Measurements from ENCODE around the gene FOLR3. TPM values are rescaled to one million over a fixed set of nuclear protein-coding genes. Genes with fewer than 3 reads are reported as not detected.

FOLR3 gene
- total RNA-seq, 1 donor from 2014 or later = not detected

DNA sequence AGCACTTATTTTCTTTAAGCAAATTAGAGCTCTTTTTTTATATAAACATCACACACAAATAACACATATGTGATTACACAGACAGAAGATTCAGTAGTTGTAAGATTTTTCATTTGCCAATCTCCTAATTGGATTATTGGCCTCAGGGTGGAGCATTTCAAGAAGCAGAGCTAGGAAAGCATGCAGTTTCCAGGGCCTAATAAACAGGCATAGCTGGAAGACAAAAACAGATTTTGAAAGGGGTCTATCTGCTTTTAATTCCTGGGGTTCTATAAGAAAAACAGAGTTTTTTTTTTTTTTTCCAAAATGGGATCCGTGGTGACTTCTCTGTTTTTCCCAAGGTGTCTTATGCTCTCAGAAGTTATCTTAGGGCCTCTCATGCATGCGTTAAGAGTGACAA is 7.6 kb upstream of the FOLR3 start:
- DNase-seq (ENCODE audit: low read depth) = no peak
- TF ChIP-seq, protein P1, sequence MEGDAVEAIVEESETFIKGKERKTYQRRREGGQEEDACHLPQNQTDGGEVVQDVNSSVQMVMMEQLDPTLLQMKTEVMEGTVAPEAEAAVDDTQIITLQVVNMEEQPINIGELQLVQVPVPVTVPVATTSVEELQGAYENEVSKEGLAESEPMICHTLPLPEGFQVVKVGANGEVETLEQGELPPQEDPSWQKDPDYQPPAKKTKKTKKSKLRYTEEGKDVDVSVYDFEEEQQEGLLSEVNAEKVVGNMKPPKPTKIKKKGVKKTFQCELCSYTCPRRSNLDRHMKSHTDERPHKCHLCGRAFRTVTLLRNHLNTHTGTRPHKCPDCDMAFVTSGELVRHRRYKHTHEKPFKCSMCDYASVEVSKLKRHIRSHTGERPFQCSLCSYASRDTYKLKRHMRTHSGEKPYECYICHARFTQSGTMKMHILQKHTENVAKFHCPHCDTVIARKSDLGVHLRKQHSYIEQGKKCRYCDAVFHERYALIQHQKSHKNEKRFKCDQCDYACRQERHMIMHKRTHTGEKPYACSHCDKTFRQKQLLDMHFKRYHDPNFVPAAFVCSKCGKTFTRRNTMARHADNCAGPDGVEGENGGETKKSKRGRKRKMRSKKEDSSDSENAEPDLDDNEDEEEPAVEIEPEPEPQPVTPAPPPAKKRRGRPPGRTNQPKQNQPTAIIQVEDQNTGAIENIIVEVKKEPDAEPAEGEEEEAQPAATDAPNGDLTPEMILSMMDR (IDR thresholded peaks at IDR 0.05; ENCODE audit: insufficient read depth, low read length, poor library complexity, severe bottlenecking) = no peak
- H3K4me3 ChIP-seq (ENCODE audit: low read depth, low read length) = no peak overlapping the region
- H3K36me3 ChIP-seq (ENCODE audit: control insufficient read depth, insufficient read depth, low read length) = no peaks in the 10 kb centered on the region
- H3K27me3 ChIP-seq (ENCODE audit: control insufficient read depth, insufficient read depth, low read length) = no peaks in the 10 kb centered on the region

DNA sequence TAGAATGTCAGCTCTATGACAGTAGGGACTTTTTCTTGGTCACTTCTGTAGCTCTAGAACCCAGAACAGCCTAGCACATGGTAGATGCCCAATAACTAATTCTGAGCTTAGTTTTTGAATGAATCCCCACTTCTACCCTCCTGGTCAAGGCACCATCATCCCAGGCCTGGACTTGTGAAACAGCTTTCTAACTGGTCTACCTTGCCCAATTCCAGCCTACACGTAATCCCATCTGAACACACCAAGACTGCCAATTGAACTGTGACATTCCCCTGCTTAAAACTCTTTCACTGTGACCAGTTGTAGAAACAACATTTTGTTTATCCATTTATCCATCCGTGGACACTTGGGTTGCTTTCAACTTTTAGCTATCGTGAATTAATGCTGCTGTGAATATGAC is 6.1 kb upstream of the FOLR3 start:
- Histone ChIP-seq H3K27me3 (ENCODE audit: control insufficient read depth, insufficient read depth, low read length) (no peaks in the 10 kb centered on the region), H3K4me3 (ENCODE audit: low read depth, low read length) (no peak overlapping the region), H3K36me3 (ENCODE audit: control insufficient read depth, insufficient read depth, low read length) (no peaks in the 10 kb centered on the region)
- TF ChIP-seq, protein P1 (IDR thresholded peaks at IDR 0.05; ENCODE audit: insufficient read depth, low read length, poor library complexity, severe bottlenecking) = no peak
- no peak for DNase-seq (ENCODE audit: low read depth)

GRCh38 chr11:72132646-72133045 is 2.9 kb upstream of the FOLR3 start:
- no peaks in the 10 kb centered on the region for H3K36me3 ChIP-seq (ENCODE audit: control insufficient read depth, insufficient read depth, low read length)
- no peaks in the 10 kb centered on the region for H3K27me3 ChIP-seq (ENCODE audit: control insufficient read depth, insufficient read depth, low read length)
- TF ChIP-seq, protein P1 (IDR thresholded peaks at IDR 0.05; ENCODE audit: insufficient read depth, low read length, poor library complexity, severe bottlenecking) = no peak
- DNase-seq (ENCODE audit: low read depth) = no peak
- H3K4me3 ChIP-seq (ENCODE audit: low read depth, low read length) = no peak overlapping the region

GRCh38 chr11:72135891-72136683 is 562 bp downstream of the FOLR3 start:
- Histone ChIP-seq H3K27me3 (ENCODE audit: control insufficient read depth, insufficient read depth, low read length) (no peaks in the 10 kb centered on the region), H3K36me3 (ENCODE audit: control insufficient read depth, insufficient read depth, low read length) (no peaks in the 10 kb centered on the region), H3K4me3 (ENCODE audit: low read depth, low read length) (no peak overlapping the region)
- TF ChIP-seq, protein P1 (IDR thresholded peaks at IDR 0.05; ENCODE audit: insufficient read depth, low read length, poor library complexity, severe bottlenecking) = no peak
- DNase-seq (ENCODE audit: low read depth) = no peak

DNA sequence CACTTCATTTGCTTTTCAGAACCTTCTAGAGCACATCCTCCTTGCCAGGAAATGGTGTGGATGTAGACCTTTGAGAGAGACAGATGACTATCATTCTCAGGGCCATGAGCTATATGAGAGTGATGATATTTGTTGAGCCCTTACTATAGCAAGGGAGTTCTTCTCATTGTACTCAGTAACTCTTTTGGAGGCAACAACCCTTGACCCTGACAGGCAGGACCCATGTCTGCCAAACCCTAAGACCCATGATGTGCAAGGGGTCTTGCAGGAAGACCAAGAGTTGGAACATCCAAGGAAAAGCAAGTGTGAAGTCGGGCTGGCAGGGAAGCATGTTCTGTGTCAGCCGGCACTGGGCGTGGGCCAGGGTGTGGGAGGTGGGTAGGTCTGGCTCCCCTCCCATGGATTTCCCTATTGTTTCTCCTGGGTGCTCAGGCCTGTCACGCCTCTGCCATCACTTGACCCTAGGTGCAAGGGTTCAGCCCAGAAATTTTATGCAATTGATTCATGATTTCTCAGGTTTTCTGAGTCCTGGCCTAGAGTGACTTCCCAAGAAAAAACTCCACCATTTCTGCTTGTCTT is 1.2 kb downstream of the FOLR3 start:
- DNase-seq (ENCODE audit: low read depth) = no peak
- no peak overlapping the region for H3K4me3 ChIP-seq (ENCODE audit: low read depth, low read length)
- no peaks in the 10 kb centered on the region for H3K27me3 ChIP-seq (ENCODE audit: control insufficient read depth, insufficient read depth, low read length)
- TF ChIP-seq, protein P1 (IDR thresholded peaks at IDR 0.05; ENCODE audit: insufficient read depth, low read length, poor library complexity, severe bottlenecking) = no peak
- H3K36me3 ChIP-seq (ENCODE audit: control insufficient read depth, insufficient read depth, low read length) = no peaks in the 10 kb centered on the region
